IPS DF 6.9 (cell line): Measurements from ENCODE around the gene ADAM11.
A peak's percentile ranks its signal among the peaks of the same experiment; 100 is the strongest.

Source experiments
- DNase-seq: peaks from one replicate; pipeline ENCODE4 v3.0.0-alpha.2; 2013; ENCODE audit warnings: low read depth, low spot score
- H3K27ac ChIP-seq: one replicate; pipeline ENCODE4 v1.5.1; 2013; ENCODE audit warnings: low read length, control low read depth
- H3K27me3 ChIP-seq: 2 replicates; pipeline ENCODE4 v1.6.1; 2013; ENCODE audit warnings: mild to moderate bottlenecking, low read length; ENCODE audit not compliant: control insufficient read depth, insufficient read depth
- H3K36me3 ChIP-seq: 2 replicates; pipeline ENCODE4 v1.6.1; 2013; ENCODE audit warnings: low read length; ENCODE audit not compliant: control insufficient read depth, insufficient read depth
- H3K4me1 ChIP-seq: 2 replicates; pipeline ENCODE4 v1.6.1; 2013; ENCODE audit warnings: low read length; ENCODE audit not compliant: control insufficient read depth, insufficient read depth
- H3K4me3 ChIP-seq: 2 replicates; pipeline ENCODE4 v1.5.1; 2013; ENCODE audit warnings: mild to moderate bottlenecking, low read length
- H3K9me3 ChIP-seq: 2 replicates; pipeline ENCODE4 v1.6.1; 2013; ENCODE audit warnings: low read length, inconsistent platforms; ENCODE audit not compliant: control insufficient read depth, insufficient read depth
- WGBS: extraction: QIAGEN DNeasy Blood & Tissue Kit; methylation state at CpG from one replicate; pipeline ENCODE4 v1.1.7; 2013; ENCODE audit warnings: mixed read lengths, missing lambda C conversion rate; ENCODE audit not compliant: insufficient read length, insufficient coverage; 5-methylcytosine and 5-hydroxymethylcytosine counted together

Gene ADAM11

DNA sequence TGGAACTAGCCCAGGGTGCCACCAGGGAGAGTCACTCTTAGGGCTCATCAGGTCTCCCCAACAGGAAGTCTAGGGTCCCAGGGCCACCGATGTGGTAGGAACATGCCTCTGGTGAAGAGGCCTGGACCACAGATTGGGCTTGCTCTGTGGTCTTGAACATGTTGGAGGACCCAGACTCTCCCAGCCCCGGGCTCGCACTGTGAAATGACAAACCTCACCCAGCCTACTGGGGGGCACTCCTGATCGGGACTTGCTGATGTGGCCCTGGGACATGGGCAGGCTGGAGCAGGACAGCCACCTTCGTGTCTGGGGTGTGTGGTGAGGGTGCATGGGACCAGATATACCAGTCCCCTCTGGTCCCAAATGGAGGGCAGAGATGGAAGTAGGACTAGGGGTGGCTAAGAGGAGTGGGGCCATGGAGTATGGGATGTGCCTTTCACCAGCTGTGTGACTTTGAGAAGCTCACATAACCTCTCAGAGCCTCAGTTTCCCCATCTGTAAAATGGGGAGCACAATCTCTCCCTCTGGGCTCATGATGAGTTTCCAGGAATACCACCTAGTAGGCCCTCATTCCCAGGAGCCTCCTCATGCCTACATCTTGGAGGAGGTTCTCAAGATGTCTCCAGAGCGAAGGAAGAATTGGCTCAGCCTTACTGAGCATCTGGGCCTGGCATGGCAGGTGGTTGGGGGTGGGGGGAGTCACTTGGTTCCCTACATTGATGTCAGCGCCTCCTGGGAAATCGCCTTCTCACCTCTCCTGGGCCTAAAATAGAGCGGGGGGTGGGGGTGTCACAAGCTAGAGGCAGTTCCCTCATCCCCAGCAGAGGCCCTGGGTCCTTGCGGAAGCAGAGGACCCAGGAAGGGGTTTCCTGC, 1.5 kb upstream of the ADAM11 start:
- no peak overlapping the region for H3K27ac ChIP-seq
- H3K36me3 ChIP-seq, result no peaks in the 10 kb centered on the region
- no peak for DNase-seq
- H3K4me3 ChIP-seq, result no peak overlapping the region
- H3K4me1 ChIP-seq, result no peaks in the 10 kb centered on the region; the same call in 1 of the 2 replicates
- H3K27me3 ChIP-seq, result peaks cover 24% of the 10 kb centered on the region
- H3K9me3 ChIP-seq, result no peaks in the 10 kb centered on the region
- WGBS, result no CpG with 5 or more reads among the region's 10 CpGs

GRCh38 chr17:44757918-44758413, 822 bp upstream of the ADAM11 start:
- H3K36me3 ChIP-seq, result no peaks in the 10 kb centered on the region
- peaks cover 24% of the 10 kb centered on the region for H3K27me3 ChIP-seq
- WGBS, result no CpG with 5 or more reads among the region's 5 CpGs
- no peak for DNase-seq
- H3K27ac ChIP-seq, result no peak overlapping the region
- no peak overlapping the region for H3K4me3 ChIP-seq
- H3K9me3 ChIP-seq, result no peaks in the 10 kb centered on the region
- peaks cover 2% of the 10 kb centered on the region; the same call in 1 of the 2 replicates for H3K4me1 ChIP-seq

DNA sequence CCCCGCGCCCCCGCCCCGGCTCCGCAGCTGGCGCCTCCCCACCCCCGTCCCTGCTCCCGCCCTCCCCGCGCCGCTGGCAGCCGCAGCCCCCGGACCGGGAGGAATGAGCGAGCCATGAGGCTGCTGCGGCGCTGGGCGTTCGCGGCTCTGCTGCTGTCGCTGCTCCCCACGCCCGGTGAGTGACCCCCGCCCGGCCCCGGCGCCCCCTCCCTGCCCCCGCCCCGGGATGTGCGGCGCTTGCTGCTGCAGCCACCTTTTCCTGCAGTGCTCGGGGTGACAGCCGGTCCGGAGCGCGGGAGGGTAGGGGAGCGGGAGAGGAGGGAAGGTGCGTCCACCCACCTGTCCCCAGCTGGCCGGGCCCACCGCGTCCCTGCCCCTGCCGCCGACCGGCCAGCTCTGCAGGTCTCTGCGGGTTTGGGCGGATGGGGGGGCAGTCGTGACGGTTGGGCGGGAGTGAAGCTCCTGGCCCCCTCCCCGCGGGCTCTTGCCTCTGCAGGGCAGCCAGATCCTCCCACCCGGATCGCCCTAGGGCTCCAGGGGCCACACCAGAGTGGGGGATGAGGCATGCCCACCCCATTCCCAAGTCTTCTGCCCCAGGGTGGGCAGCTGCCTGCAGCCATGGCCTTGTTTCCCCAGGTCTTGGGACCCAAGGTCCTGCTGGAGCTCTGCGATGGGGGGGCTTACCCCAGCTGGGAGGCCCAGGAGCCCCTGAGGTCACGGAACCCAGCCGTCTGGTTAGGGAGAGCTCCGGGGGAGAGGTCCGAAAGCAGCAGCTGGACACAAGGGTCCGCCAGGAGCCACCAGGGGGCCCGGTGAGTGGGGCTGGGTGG, 513 bp downstream of the ADAM11 start:
- H3K27me3 ChIP-seq, result peaks cover 24% of the 10 kb centered on the region
- no peak for DNase-seq
- H3K36me3 ChIP-seq, result no peaks in the 10 kb centered on the region
- no CpG with 5 or more reads among the region's 60 CpGs for WGBS
- no peaks in the 10 kb centered on the region for H3K9me3 ChIP-seq
- H3K4me1 ChIP-seq, result peaks cover 2% of the 10 kb centered on the region; the same call in 1 of the 2 replicates
- H3K4me3 ChIP-seq, result peak overlapping the region; percentile 27; the same call in 1 of the 2 replicates
- H3K27ac ChIP-seq, result no peak overlapping the region

DNA sequence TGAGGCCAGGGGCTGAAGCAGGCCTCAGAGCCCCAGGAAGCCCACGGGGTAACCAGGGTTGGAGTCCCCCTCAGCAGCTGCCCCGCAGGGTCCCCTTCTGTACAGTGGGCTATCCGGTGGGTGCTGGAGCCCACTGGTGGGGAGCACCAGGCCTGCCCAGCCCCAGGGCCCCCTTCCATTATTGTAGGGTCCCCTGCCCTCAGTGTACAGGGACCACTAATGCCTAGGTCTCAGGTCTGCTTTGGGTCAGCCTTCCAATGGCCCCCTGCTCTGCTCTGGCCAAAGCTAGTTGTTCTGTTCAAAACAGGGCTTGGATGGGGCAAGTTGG, 1.1 kb downstream of the ADAM11 start:
- peaks cover 24% of the 10 kb centered on the region for H3K27me3 ChIP-seq
- no peak overlapping the region for H3K4me3 ChIP-seq
- H3K9me3 ChIP-seq, result no peaks in the 10 kb centered on the region
- peaks cover 2% of the 10 kb centered on the region; the same call in 1 of the 2 replicates for H3K4me1 ChIP-seq
- H3K36me3 ChIP-seq, result no peaks in the 10 kb centered on the region
- DNase-seq, result no peak
- H3K27ac ChIP-seq, result no peak overlapping the region
- no CpG with 5 or more reads among the region's 3 CpGs for WGBS

GRCh38 chr17:44760474-44761308, 1.9 kb downstream of the ADAM11 start:
- Histone ChIP-seq H3K36me3 (no peaks in the 10 kb centered on the region), H3K27me3 (peaks cover 24% of the 10 kb centered on the region), H3K4me3 (no peak overlapping the region), H3K9me3 (no peaks in the 10 kb centered on the region), H3K27ac (no peak overlapping the region), H3K4me1 (peaks cover 2% of the 10 kb centered on the region; the same call in 1 of the 2 replicates)
- DNase-seq, result no peak
- WGBS, result no CpG with 5 or more reads among the region's 13 CpGs

DNA sequence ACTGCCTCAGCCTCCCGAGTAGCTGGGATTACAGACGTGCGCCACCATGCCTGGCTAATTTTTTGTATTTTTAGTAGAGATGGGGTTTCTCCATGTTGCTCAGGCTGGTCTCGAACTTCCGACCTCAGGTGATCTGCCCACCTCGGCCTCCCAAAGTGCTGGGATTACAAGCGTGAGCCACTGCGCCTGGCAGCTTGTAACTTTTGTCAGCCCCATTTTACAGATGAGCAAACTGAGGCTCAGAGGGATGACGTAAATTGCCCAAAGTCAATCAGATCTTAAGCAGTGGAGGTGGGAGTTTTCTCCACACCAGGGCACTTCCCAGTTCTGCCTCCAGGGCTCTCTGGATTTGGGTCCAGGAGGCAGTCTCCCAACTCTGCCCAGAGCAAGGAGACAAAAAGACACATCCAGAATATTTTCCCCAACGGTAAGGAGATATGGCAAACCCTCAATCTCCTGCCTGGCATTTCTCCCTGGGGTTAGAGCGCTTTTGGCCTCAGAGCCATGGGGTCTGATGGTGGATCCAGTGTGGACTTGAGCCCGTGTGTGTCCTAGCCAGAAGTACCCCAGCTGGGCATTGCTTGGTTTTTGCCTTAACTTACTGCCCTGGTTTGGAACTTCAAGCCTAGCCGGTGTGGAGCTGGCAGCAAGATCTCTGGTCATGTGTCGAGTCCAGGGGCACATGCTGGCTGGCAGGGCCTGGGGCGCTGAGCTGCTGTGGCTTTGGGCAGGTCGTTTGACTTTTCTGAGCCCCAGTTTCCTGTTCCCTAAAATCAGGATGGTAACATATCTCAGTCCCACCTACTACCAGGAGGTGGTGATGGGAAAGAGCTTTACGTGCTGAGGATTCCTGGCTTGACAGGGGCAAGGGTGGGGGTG, 3.4 kb downstream of the ADAM11 start:
- H3K4me3 ChIP-seq, result no peak overlapping the region
- H3K27me3 ChIP-seq, result peaks cover 22% of the 10 kb centered on the region
- WGBS, result no CpG with 5 or more reads among the region's 17 CpGs
- no peak overlapping the region for H3K27ac ChIP-seq
- peaks cover 2% of the 10 kb centered on the region; the same call in 1 of the 2 replicates for H3K4me1 ChIP-seq
- H3K36me3 ChIP-seq, result no peaks in the 10 kb centered on the region
- no peaks in the 10 kb centered on the region for H3K9me3 ChIP-seq
- DNase-seq, result no peak

- H3K4me3 ChIP-seq, result no peak overlapping the region
- H3K4me1 ChIP-seq, result peaks cover 6% of the 10 kb centered on the region; the same call in 1 of the 2 replicates
- H3K27ac ChIP-seq, result no peak overlapping the region
- peaks cover 12% of the 10 kb centered on the region for H3K27me3 ChIP-seq
- H3K36me3 ChIP-seq, result no peaks in the 10 kb centered on the region
- no CpG with 5 or more reads among the region's 5 CpGs for WGBS
- no peaks in the 10 kb centered on the region for H3K9me3 ChIP-seq
- DNase-seq, result no peak
These were observed 4.4 kb downstream of the ADAM11 start for GRCh38 chr17:44763170-44763569.

GRCh38 chr17:44765965-44766364, 7.2 kb downstream of the ADAM11 start:
- H3K9me3 ChIP-seq, result no peaks in the 10 kb centered on the region
- no peak overlapping the region for H3K27ac ChIP-seq
- H3K4me1 ChIP-seq, result peaks cover 6% of the 10 kb centered on the region; the same call in 1 of the 2 replicates
- no peak for DNase-seq
- H3K27me3 ChIP-seq, result peaks cover 3% of the 10 kb centered on the region; the same call in 1 of the 2 replicates
- no peaks in the 10 kb centered on the region for H3K36me3 ChIP-seq
- H3K4me3 ChIP-seq, result no peak overlapping the region
- no CpG with 5 or more reads among the region's 11 CpGs for WGBS

GRCh38 chr17:44766409-44767038, 7.7 kb downstream of the ADAM11 start:
- no peak for DNase-seq
- H3K36me3 ChIP-seq, result no peaks in the 10 kb centered on the region
- H3K4me3 ChIP-seq, result no peak overlapping the region
- no CpG with 5 or more reads among the region's 8 CpGs for WGBS
- H3K9me3 ChIP-seq, result no peaks in the 10 kb centered on the region
- H3K27me3 ChIP-seq, result no peaks in the 10 kb centered on the region; the same call in 1 of the 2 replicates
- peaks cover 6% of the 10 kb centered on the region; the same call in 1 of the 2 replicates for H3K4me1 ChIP-seq
- H3K27ac ChIP-seq, result no peak overlapping the region
